Activated naive CD4-positive, alpha-beta T cell treated with anti-CD3 and anti-CD28 coated beads, Interleukin-2, amount 50 U/mL, for 72 hours (primary cell): Measurements from ENCODE around the gene USP19. TPM values are rescaled to one million over a fixed set of nuclear protein-coding genes. Genes with fewer than 3 reads are reported as not detected.
A peak's percentile ranks its signal among the peaks of the same experiment; 100 is the strongest.

Source experiments
- ATAC-seq, 2 donors: fragments of 150-1000 bp; cut with Tn5 transposase; 2 replicates each; pipeline ENCODE4 v1.10.0; 2021; ENCODE audit warnings: mild to moderate bottlenecking in 2 of 2, moderate library complexity in 2 of 2
- DNase-seq, 2 donors: peaks; one replicate each; pipeline ENCODE4 v3.0.0; 2021 to 2022; ENCODE audit warnings: low spot score in 2 of 2
- H3K27ac Mint-ChIP-seq, 2 donors: one replicate each; pipeline ENCODE4 v1.8.0; 2022; ENCODE audit warnings: mild to moderate bottlenecking in 2 of 2, mixed read lengths in 2 of 2
- H3K36me3 Mint-ChIP-seq, 2 donors: one replicate each; pipeline ENCODE4 v1.8.0; 2022; ENCODE audit warnings: mixed read lengths in 2 of 2
- H3K9me3 Mint-ChIP-seq, 2 donors: one replicate each; pipeline ENCODE4 v1.8.0; 2022; ENCODE audit warnings: mixed read lengths in 2 of 2
- total RNA-seq, 2 donors: library from RNA; stranded (reverse); gene quantifications; one replicate each; pipeline ENCODE4 v1.2.3, GENCODE V29; 2022

USP19 gene
- total RNA-seq, 2 donors from 2014 or later, result 40.8 to 46.7 TPM

DNA sequence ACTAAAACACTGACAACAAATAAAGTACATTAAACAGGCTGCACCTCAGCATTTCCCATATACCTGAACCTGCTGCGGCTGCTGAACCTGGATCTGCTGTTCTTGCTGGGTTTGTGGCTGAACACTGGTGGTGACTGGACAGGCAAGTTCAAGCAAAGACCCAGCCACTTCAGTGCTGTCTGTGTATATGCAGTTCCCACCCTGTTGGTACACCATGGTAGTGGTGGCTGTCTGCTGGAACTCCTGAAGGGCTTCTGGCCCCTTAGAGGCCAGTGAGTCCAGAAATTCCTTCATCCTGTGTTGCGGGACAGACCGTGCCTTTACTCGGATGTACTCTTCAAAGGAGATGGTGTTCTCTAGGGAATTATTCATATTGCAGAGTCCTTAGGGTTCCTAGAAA is 44.0 kb downstream of the USP19 start:
- ATAC-seq, result no peak
- peak overlapping the region in 1 of 2 donors; percentile 57 for H3K27ac Mint-ChIP-seq
- H3K36me3 Mint-ChIP-seq, result peaks cover 0 to 5% of the 10 kb centered on the region in 2 donors
- H3K9me3 Mint-ChIP-seq, result no peaks in the 10 kb centered on the region
- DNase-seq, result no peak

DNA sequence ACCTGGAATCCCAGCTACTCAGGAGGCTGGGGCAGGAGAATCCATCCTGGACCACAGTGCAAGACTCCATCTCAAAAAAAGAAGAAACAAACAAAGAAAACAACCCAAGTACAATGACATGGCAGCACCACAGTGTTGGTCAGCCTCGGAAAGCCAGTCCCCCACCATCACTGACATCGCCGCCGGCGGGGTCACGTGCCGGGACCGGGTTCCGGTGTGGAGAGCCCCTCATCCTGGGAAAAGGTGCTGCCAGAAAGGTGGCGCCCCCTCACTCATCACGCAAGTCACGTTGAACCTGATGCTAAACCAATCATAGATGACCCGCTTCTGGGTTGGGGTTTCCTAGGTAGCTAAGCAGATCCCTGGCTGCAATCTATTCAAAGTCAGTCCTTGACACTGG is 44.5 kb downstream of the USP19 start:
- no peak for DNase-seq
- no peak for ATAC-seq
- Mint-ChIP-seq H3K36me3 (peaks cover 0 to 5% of the 10 kb centered on the region in 2 donors), H3K9me3 (no peaks in the 10 kb centered on the region), H3K27ac (no peak overlapping the region)

Other genes with a start within 250 kb of the USP19 start
- 10 to 100 TPM; 18.3 to 20.5 TPM for gene SLC25A20, start 221.9 kb downstream of the USP19 start, total RNA-seq
- gene ARIH2, start 202.0 kb downstream of the USP19 start, total RNA-seq, result 100 to 1,000 TPM; 116 to 127 TPM
- gene P4HTM, start 130.6 kb downstream of the USP19 start, total RNA-seq, result 10 to 100 TPM; 24.3 to 33.3 TPM
- gene WDR6, start 113.4 kb downstream of the USP19 start, total RNA-seq, result 100 to 1,000 TPM; 140 to 173 TPM
- 10 to 100 TPM; 22.9 to 27.1 TPM for gene DALRD3, start 102.2 kb downstream of the USP19 start, total RNA-seq
- 10 to 100 TPM; 60.3 to 80.8 TPM for gene NDUFAF3, start 98.7 kb downstream of the USP19 start, total RNA-seq
- 100 to 1,000 TPM; 538 to 637 TPM for gene IMPDH2, start 91.4 kb downstream of the USP19 start, total RNA-seq
- gene QRICH1, start 26.8 kb downstream of the USP19 start, total RNA-seq, result 100 to 1,000 TPM; 126 to 150 TPM
- 100 to 1,000 TPM; 268 to 378 TPM for gene QARS1, start 16.1 kb downstream of the USP19 start, total RNA-seq
- gene LAMB2, start 12.2 kb upstream of the USP19 start, total RNA-seq, result 1 to 10 TPM in 1 of 2 donors, not detected in 1; 1.4 TPM
- gene CCDC71, start 45.5 kb upstream of the USP19 start, total RNA-seq, result 10 to 100 TPM; 10.2 to 20.3 TPM
- gene KLHDC8B, start 50.8 kb upstream of the USP19 start, total RNA-seq, result 1 to 10 TPM; 3.1 to 4.9 TPM
- 1 to 10 TPM; 4.3 to 5.4 TPM for gene C3orf62, start 156.4 kb upstream of the USP19 start, total RNA-seq
- gene USP4, start 219.2 kb upstream of the USP19 start, total RNA-seq, result 10 to 100 TPM; 76.0 to 92.8 TPM
- gene GPX1, start 237.5 kb upstream of the USP19 start, total RNA-seq, result 100 to 1,000 TPM; 180 to 264 TPM